Lower lobe of right lung (tissue), 2 donors: ENCODE measurements around the gene TEC. TPM values are rescaled to one million over a fixed set of nuclear protein-coding genes. Genes with fewer than 3 reads are reported as not detected.
"Not testable (repeated sequence)": the region's sequence is repeated elsewhere in the genome, so short reads cannot be mapped to it uniquely, and the experiment has no call there.

Experiments used
- ATAC-seq, 2 donors: fragments of 200-7000 bp; cut with Tn5 transposase; one replicate each; pipeline ENCODE4 v1.9.1; 2020 to 2022; ENCODE audit warnings: mild to moderate bottlenecking in 2 of 2, moderate library complexity in 2 of 2
- DNase-seq: peaks from one replicate; pipeline ENCODE4 v3.0.0-alpha.2; 2020
- H3K27ac ChIP-seq: fragments of 200-600 bp; one replicate; pipeline ENCODE4 v1.8.0; 2022
- H3K27me3 ChIP-seq: fragments of 200-600 bp; one replicate; pipeline ENCODE4 v1.8.0; 2022; ENCODE audit warnings: low read depth
- H3K36me3 ChIP-seq: fragments of 200-600 bp; one replicate; pipeline ENCODE4 v1.8.0; 2022; ENCODE audit warnings: mild to moderate bottlenecking
- H3K4me1 ChIP-seq: fragments of 200-600 bp; one replicate; pipeline ENCODE4 v1.8.0; 2022
- H3K4me3 ChIP-seq: fragments of 200-600 bp; one replicate; pipeline ENCODE4 v1.8.0; 2022; ENCODE audit warnings: mild to moderate bottlenecking
- H3K9me3 ChIP-seq: fragments of 200-600 bp; one replicate; pipeline ENCODE4 v1.8.0; 2022
- intact Hi-C: fragments of 100-400 bp; cut with DNase I; formaldehyde crosslinking; loops from one replicate; pipeline ENCODE4 v1.11.0; 2022
- total RNA-seq: library from RNA; stranded (reverse); fragmentation: NEBNext Ultra II Directional; extraction: Animal tissue kit (Norgen Biotek cat#: 25700); gene quantifications from one replicate; pipeline ENCODE4 v1.2.1, GENCODE V29; 2021
- TF ChIP-seq, protein P1 (sequence below): fragments of 200-600 bp; IDR thresholded peaks from one replicate; pipeline ENCODE4 v1.8.0; 2022; ENCODE audit warnings: antibody characterized with exemption, mild to moderate bottlenecking
- donor health status: DM: no; HTN: yes; CAD: no; lungs with severe emphysema.

The TEC gene
- total RNA-seq, 1 donor from 2014 or later, result 7.4 TPM

GRCh38 chr4:48189731-48190130 lies 79.9 kb downstream of the TEC start:
- no peak for DNase-seq
- no peaks in the 10 kb centered on the region for H3K36me3 ChIP-seq
- no peak for ATAC-seq
- no peak overlapping the region for H3K4me3 ChIP-seq
- no peaks in the 10 kb centered on the region for H3K9me3 ChIP-seq
- H3K4me1 ChIP-seq, result peaks cover 10% of the 10 kb centered on the region
- no peak overlapping the region for H3K27ac ChIP-seq
- no peaks in the 10 kb centered on the region for H3K27me3 ChIP-seq
- TF ChIP-seq, protein P1, sequence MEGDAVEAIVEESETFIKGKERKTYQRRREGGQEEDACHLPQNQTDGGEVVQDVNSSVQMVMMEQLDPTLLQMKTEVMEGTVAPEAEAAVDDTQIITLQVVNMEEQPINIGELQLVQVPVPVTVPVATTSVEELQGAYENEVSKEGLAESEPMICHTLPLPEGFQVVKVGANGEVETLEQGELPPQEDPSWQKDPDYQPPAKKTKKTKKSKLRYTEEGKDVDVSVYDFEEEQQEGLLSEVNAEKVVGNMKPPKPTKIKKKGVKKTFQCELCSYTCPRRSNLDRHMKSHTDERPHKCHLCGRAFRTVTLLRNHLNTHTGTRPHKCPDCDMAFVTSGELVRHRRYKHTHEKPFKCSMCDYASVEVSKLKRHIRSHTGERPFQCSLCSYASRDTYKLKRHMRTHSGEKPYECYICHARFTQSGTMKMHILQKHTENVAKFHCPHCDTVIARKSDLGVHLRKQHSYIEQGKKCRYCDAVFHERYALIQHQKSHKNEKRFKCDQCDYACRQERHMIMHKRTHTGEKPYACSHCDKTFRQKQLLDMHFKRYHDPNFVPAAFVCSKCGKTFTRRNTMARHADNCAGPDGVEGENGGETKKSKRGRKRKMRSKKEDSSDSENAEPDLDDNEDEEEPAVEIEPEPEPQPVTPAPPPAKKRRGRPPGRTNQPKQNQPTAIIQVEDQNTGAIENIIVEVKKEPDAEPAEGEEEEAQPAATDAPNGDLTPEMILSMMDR, result no peak
- intact Hi-C loops, result no loop called here

DNA sequence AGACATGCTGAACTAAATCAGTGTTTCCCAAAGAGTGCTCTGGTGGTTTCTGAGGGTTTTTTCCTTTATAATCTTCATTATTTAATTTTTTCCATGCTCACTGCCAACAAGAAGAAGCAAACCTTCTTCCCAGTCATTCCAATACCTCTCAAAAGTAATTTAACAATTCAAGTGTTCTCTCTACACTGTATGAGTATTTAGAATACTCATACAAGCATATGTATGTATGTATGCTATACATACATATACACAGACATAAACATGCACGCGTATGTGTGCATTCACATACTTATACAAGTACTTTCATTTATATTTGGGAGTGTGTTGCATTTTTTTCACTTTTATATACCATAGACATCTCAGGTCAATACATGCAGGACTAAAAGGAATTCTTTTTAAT lies 81.2 kb downstream of the TEC start:
- ATAC-seq, result no peak
- intact Hi-C loops, result no loop called here

DNA sequence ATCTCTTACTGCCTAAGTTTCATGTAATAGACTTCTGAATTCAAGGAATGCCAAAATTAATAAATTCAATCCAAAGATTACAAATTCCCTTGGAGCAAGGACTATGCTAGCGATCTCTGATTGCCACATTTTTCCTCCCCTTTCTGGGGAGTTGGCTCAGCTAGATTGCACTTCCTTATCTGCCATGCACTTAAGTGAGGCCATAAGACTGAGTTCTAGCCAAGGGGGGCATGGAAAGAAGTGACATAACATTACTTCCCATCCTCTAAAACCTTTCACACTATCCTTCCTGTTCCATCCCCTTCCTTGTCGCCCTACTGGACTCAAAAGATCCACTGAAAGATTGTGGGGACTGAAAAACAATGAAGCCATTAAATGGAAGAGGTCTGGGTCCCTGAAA lies 81.8 kb downstream of the TEC start:
- H3K27me3 ChIP-seq, result no peaks in the 10 kb centered on the region
- DNase-seq (no peak), ATAC-seq (peak; percentile 45 to 76)
- no peak overlapping the region for H3K4me3 ChIP-seq
- intact Hi-C loops, result no loop called here
- no peak overlapping the region for H3K27ac ChIP-seq
- H3K4me1 ChIP-seq, result peaks cover 10% of the 10 kb centered on the region
- H3K9me3 ChIP-seq, result no peaks in the 10 kb centered on the region
- H3K36me3 ChIP-seq, result no peaks in the 10 kb centered on the region
- TF ChIP-seq, protein P1, result no peak

More for the DNA sequence above, 81.2 kb downstream of the TEC start:
- Histone ChIP-seq H3K4me3 (no peak overlapping the region), H3K4me1 (peaks cover 10% of the 10 kb centered on the region), H3K27me3 (no peaks in the 10 kb centered on the region), H3K27ac (no peak overlapping the region), H3K9me3 (no peaks in the 10 kb centered on the region), H3K36me3 (no peaks in the 10 kb centered on the region)
- no peak for DNase-seq
- TF ChIP-seq, protein P1, result no peak

DNA sequence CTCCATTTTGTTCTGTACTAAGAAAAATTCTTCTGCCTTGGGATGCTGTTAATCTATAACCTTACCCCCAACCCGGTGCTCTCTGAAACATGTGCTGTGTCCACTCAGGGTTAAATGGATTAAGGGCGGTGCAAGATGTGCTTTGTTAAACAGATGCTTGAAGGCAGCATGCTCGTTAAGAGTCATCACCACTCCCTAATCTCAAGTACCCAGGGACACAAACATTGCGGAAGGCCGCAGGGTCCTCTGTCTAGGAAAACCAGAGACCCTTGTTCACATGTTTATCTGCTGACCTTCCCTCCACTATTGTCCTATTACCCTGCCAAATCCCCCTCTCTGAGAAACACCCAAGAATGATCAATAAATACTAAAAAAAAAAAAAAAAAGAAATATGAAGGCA lies 82.6 kb downstream of the TEC start:
- H3K9me3 ChIP-seq, H3K4me3 ChIP-seq, H3K4me1 ChIP-seq, H3K27ac ChIP-seq, H3K36me3 ChIP-seq, H3K27me3 ChIP-seq, DNase-seq, intact Hi-C loops, ATAC-seq: not testable (repeated sequence)

GRCh38 chr4:48186394-48186793 lies 83.2 kb downstream of the TEC start:
- ATAC-seq, H3K27me3 ChIP-seq, H3K9me3 ChIP-seq, H3K4me3 ChIP-seq, H3K36me3 ChIP-seq, DNase-seq, H3K4me1 ChIP-seq, intact Hi-C loops, H3K27ac ChIP-seq: not testable (repeated sequence)

DNA sequence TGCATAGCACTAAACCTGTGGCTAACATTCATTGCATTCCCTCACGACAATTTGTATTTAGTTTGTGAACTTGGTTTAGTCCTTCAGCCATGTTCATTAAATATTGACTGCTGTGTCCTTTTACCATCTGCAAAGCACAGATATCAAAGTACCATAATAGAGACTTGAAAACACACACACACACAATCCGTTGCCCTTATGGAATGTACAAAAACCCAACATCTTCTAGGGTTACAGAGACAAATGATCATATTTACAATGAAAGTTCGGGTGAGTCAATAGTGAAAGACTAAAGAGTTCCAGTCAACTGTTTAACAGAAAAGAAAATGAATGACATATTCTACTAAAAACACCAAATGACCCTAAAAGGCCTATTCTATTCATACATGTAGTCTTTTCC lies 84.8 kb downstream of the TEC start:
- ATAC-seq (no peak), DNase-seq (no peak)
- Histone ChIP-seq H3K9me3 (no peaks in the 10 kb centered on the region), H3K27ac (no peak overlapping the region), H3K4me1 (peaks cover 10% of the 10 kb centered on the region), H3K4me3 (no peak overlapping the region), H3K27me3 (no peaks in the 10 kb centered on the region), H3K36me3 (no peaks in the 10 kb centered on the region)
- intact Hi-C loops, result no loop called here
- TF ChIP-seq, protein P1, result no peak

- TF ChIP-seq, protein P1, result no peak
- Histone ChIP-seq H3K9me3 (no peaks in the 10 kb centered on the region), H3K4me3 (no peak overlapping the region), H3K36me3 (peaks cover 4% of the 10 kb centered on the region), H3K27ac (no peak overlapping the region), H3K27me3 (no peaks in the 10 kb centered on the region), H3K4me1 (no peaks in the 10 kb centered on the region)
- intact Hi-C loops, result no loop called here
- ATAC-seq, result no peak
- DNase-seq, result no peak
Measured at GRCh38 chr4:48180234-48180633, 89.4 kb downstream of the TEC start.
